Thyroid gland (tissue), 4 donors: ENCODE results near the gene TUBGCP3.

Experiments
- CTCF ChIP-seq, 6 experiments: fragments of 200-600 bp in 3 of 6; fragments of 450-650 bp in 3 of 6; sonication (generic) in 3 of 6; IDR thresholded peaks; one replicate each; pipeline ENCODE4 v1.5.1; 2016 to 2019; ENCODE audit warnings: antibody characterized with exemption in 6 of 6, mild to moderate bottlenecking in 2 of 6, inconsistent platforms in 1 of 6, moderate library complexity in 1 of 6
- POLR2A ChIP-seq, 2 donors: fragments of 450-650 bp; IDR thresholded peaks; one replicate each; pipeline ENCODE4 v1.6.1; 2017; ENCODE audit warnings: antibody characterized with exemption in 2 of 2, mild to moderate bottlenecking in 2 of 2, moderate library complexity in 1 of 2

DNA sequence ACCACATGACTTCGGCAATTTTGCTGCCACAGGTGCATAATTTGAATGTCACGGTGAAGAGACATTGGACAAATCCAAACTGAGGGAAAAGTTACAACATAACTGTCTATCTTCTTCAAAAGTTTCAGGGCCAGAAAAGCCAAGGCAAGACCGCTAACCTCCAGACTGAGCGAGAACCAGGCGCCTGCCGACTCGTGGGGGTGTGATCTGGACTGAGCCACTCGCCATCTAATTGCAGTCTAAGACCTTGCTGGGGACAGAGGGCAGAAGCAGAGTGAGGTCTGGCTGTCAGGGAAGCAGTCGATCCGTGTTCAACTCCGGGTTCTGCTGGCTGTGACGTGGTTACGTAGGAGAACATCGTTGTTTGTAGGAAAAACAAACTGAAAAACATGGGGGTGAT, 123.2 kb downstream of the TUBGCP3 start:
- TF ChIP-seq CTCF (IDR thresholded peaks at IDR 0.05) (no peak), POLR2A (IDR thresholded peaks at IDR 0.05) (no peak)
